SK-N-SH treated with all-trans-retinoic acid at 6 μM for 48 hours (cell line): ENCODE results near the gene BMERB1.

ENCODE experiments used
- TCF4 ChIP-seq: fragments of 250-450 bp; sonication (Bioruptor Pico); IDR thresholded peaks from 2 replicates; pipeline ENCODE4 v1.8.0; 2021; ENCODE audit warnings: mild to moderate bottlenecking, moderate library complexity, borderline replicate concordance
- TOX ChIP-seq: fragments of 250-450 bp; sonication (Bioruptor Pico); IDR thresholded peaks from 2 replicates; pipeline ENCODE4 v1.8.0; 2021; ENCODE audit warnings: mild to moderate bottlenecking, moderate library complexity, borderline replicate concordance
- TF ChIP-seq, protein P1 (sequence below): fragments of 250-450 bp; sonication (Bioruptor Pico); IDR thresholded peaks from 2 replicates; pipeline ENCODE4 v1.5.1; 2021; ENCODE audit warnings: mild to moderate bottlenecking, moderate library complexity
- TF ChIP-seq, protein P2 (sequence below): fragments of 250-450 bp; sonication (Bioruptor Pico); IDR thresholded peaks from 2 replicates; pipeline ENCODE4 v1.5.1; 2020; ENCODE audit warnings: low read depth, mild to moderate bottlenecking, moderate library complexity
- TF ChIP-seq, protein P3 (sequence below): fragments of 250-450 bp; sonication (Bioruptor Pico); IDR thresholded peaks from 2 replicates; pipeline ENCODE4 v1.8.0; 2020; ENCODE audit warnings: mild to moderate bottlenecking, moderate library complexity, borderline replicate concordance

DNA sequence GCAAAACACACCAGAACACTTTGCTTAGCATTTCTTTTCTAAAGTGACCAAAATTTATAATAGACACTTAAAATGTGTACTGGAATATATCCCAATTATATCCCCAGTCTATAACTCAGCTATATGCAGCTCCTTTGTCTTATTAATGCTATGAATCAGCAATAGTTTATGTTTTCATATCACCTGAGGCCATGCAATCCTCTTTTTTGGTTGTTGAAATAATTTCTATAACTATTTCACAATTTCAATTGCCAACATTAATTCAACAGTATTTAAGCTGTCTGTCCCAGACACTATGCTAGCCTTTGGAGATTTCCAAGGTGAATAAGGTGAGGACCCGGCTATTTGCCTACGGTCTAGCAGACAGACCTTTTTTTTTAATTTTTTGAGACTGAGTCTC lies 17.2 kb upstream of the BMERB1 start:
- TF ChIP-seq, protein P1, sequence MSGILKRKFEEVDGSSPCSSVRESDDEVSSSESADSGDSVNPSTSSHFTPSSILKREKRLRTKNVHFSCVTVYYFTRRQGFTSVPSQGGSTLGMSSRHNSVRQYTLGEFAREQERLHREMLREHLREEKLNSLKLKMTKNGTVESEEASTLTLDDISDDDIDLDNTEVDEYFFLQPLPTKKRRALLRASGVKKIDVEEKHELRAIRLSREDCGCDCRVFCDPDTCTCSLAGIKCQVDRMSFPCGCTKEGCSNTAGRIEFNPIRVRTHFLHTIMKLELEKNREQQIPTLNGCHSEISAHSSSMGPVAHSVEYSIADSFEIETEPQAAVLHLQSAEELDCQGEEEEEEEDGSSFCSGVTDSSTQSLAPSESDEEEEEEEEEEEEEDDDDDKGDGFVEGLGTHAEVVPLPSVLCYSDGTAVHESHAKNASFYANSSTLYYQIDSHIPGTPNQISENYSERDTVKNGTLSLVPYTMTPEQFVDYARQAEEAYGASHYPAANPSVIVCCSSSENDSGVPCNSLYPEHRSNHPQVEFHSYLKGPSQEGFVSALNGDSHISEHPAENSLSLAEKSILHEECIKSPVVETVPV (CRISPR knock-in tag): no peak
- TF ChIP-seq TCF4 (CRISPR knock-in tag) (no peak), TOX (CRISPR knock-in tag) (no peak)
- TF ChIP-seq, protein P2, sequence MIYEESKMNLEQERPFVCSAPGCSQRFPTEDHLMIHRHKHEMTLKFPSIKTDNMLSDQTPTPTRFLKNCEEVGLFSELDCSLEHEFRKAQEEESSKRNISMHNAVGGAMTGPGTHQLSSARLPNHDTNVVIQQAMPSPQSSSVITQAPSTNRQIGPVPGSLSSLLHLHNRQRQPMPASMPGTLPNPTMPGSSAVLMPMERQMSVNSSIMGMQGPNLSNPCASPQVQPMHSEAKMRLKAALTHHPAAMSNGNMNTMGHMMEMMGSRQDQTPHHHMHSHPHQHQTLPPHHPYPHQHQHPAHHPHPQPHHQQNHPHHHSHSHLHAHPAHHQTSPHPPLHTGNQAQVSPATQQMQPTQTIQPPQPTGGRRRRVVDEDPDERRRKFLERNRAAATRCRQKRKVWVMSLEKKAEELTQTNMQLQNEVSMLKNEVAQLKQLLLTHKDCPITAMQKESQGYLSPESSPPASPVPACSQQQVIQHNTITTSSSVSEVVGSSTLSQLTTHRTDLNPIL (CRISPR knock-in tag): no peak
- TF ChIP-seq, protein P3, sequence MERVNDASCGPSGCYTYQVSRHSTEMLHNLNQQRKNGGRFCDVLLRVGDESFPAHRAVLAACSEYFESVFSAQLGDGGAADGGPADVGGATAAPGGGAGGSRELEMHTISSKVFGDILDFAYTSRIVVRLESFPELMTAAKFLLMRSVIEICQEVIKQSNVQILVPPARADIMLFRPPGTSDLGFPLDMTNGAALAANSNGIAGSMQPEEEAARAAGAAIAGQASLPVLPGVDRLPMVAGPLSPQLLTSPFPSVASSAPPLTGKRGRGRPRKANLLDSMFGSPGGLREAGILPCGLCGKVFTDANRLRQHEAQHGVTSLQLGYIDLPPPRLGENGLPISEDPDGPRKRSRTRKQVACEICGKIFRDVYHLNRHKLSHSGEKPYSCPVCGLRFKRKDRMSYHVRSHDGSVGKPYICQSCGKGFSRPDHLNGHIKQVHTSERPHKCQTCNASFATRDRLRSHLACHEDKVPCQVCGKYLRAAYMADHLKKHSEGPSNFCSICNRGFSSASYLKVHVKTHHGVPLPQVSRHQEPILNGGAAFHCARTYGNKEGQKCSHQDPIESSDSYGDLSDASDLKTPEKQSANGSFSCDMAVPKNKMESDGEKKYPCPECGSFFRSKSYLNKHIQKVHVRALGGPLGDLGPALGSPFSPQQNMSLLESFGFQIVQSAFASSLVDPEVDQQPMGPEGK: no peak
